T follicular helper cell (primary cell): Measurements from ENCODE around the gene EYA2.

Experiments
- DNase-seq: peaks from one replicate; pipeline ENCODE4 v3.0.0-alpha.2; 2020; ENCODE audit warnings: low read depth

Gene EYA2

GRCh38 chr20:47066484-47067270, 172.0 kb downstream of the EYA2 start:
- no peak for DNase-seq

- no peak for DNase-seq
Measured at GRCh38 chr20:47067776-47068175, 173.1 kb downstream of the EYA2 start.

- no peak for DNase-seq
Measured at GRCh38 chr20:47070176-47070575, 175.5 kb downstream of the EYA2 start.

GRCh38 chr20:47071646-47072185, 177.1 kb downstream of the EYA2 start:
- DNase-seq, result no peak

GRCh38 chr20:47073766-47074475, 179.3 kb downstream of the EYA2 start:
- no peak for DNase-seq

GRCh38 chr20:47075263-47075662, 180.6 kb downstream of the EYA2 start:
- no peak for DNase-seq

- no peak for DNase-seq
Measured at GRCh38 chr20:47079047-47079446, 184.4 kb downstream of the EYA2 start.

GRCh38 chr20:47080365-47080764, 185.7 kb downstream of the EYA2 start:
- no peak for DNase-seq

GRCh38 chr20:47086316-47086715, 191.7 kb downstream of the EYA2 start:
- DNase-seq, result no peak

- no peak for DNase-seq
Measured at GRCh38 chr20:47088335-47088734, 193.7 kb downstream of the EYA2 start.

- DNase-seq, result no peak
Measured at GRCh38 chr20:47089151-47089550, 194.5 kb downstream of the EYA2 start.

- no peak for DNase-seq
Measured at GRCh38 chr20:47090835-47091234, 196.2 kb downstream of the EYA2 start.

GRCh38 chr20:47093320-47093966, 198.8 kb downstream of the EYA2 start:
- DNase-seq, result no peak

- no peak for DNase-seq
Measured at GRCh38 chr20:47095690-47096089, 201.0 kb downstream of the EYA2 start.

GRCh38 chr20:47097691-47098622, 203.3 kb downstream of the EYA2 start:
- DNase-seq, result no peak

- DNase-seq, result no peak
Measured at GRCh38 chr20:47099093-47099492, 204.4 kb downstream of the EYA2 start.

- DNase-seq, result no peak
Measured at GRCh38 chr20:47099825-47100441, 205.3 kb downstream of the EYA2 start.

- no peak for DNase-seq
Measured at GRCh38 chr20:47102629-47103028, 208.0 kb downstream of the EYA2 start.

- no peak for DNase-seq
Measured at GRCh38 chr20:47106786-47107185, 212.1 kb downstream of the EYA2 start.

GRCh38 chr20:47108994-47109393, 214.4 kb downstream of the EYA2 start:
- DNase-seq, result no peak

GRCh38 chr20:47110819-47111218, 216.2 kb downstream of the EYA2 start:
- DNase-seq, result no peak
